Hepatocyte (in vitro differentiated cells): Measurements from ENCODE around the gene ABLIM2.

Experiments used
- EZH2 ChIP-seq: fragments of 200-600 bp; sonication (generic); IDR thresholded peaks from 2 replicates; pipeline ENCODE4 v1.6.1; 2016; ENCODE audit warnings: antibody characterized with exemption, mild to moderate bottlenecking, borderline replicate concordance
- EZH2phosphoT487 ChIP-seq: fragments of 200-600 bp; sonication (generic); IDR thresholded peaks from one replicate; pipeline ENCODE4 v1.6.1; 2018; ENCODE audit warnings: antibody characterized with exemption, mild to moderate bottlenecking, low read depth, moderate library complexity; ENCODE audit not compliant: unreplicated experiment, severe bottlenecking
- TF ChIP-seq, protein P1 (sequence below): fragments of 200-600 bp; sonication (generic); IDR thresholded peaks from 2 replicates; pipeline ENCODE4 v1.5.1; 2016; ENCODE audit warnings: antibody characterized with exemption, mild to moderate bottlenecking; ENCODE audit not compliant: poor library complexity

DNA sequence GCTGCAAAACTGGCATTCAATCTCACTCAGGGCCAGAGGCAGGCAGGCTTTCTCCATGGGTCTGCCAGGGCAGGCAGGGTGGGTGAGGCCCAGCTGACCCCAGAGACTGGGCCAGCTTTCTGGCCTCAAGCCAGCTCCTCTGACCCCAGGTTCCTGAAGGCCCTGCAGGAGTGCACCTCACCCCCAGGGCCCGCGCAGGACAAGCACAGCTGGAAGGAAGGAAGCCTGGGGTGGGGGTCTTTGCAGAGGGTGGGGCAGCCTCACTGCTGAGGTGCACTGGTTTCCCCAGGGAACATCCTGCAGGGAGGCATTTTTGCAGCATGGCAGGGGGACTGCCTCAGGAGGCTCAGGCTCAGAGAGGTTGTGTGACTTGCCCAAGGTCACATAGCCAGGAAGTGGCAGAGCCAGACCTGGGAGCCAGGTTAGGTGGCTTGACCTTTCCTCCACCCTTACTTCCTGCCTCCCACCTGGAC is 187.4 kb downstream of the ABLIM2 start:
- TF ChIP-seq, protein P1, sequence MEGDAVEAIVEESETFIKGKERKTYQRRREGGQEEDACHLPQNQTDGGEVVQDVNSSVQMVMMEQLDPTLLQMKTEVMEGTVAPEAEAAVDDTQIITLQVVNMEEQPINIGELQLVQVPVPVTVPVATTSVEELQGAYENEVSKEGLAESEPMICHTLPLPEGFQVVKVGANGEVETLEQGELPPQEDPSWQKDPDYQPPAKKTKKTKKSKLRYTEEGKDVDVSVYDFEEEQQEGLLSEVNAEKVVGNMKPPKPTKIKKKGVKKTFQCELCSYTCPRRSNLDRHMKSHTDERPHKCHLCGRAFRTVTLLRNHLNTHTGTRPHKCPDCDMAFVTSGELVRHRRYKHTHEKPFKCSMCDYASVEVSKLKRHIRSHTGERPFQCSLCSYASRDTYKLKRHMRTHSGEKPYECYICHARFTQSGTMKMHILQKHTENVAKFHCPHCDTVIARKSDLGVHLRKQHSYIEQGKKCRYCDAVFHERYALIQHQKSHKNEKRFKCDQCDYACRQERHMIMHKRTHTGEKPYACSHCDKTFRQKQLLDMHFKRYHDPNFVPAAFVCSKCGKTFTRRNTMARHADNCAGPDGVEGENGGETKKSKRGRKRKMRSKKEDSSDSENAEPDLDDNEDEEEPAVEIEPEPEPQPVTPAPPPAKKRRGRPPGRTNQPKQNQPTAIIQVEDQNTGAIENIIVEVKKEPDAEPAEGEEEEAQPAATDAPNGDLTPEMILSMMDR: no peak
- TF ChIP-seq EZH2phosphoT487 (no peak), EZH2 (no peak)
